ENCODE results near the gene KLRF2.

The KLRF2 gene

GRCh38 chr12:9858135-9858534 is 23.2 kb upstream of the KLRF2 start:
- Histone ChIP-seq H2BK120ac (ENCODE audit: insufficient read depth, low read length, poor library complexity) (no peak overlapping the region), H2AFZ (ENCODE audit: insufficient read depth, low read length, poor library complexity) (no peak overlapping the region), H3K14ac (ENCODE audit: low read length) (no peak overlapping the region), H3K4ac (ENCODE audit: low read depth, low read length) (no peak overlapping the region), H3K27ac (ENCODE audit: low read depth, low read length) (no peak overlapping the region), H4K12ac (ENCODE audit: low read depth, low read length) (no peak overlapping the region), H2BK12ac (ENCODE audit: low read length) (no peak overlapping the region), H3K9ac (ENCODE audit: low read length) (no peak overlapping the region), H3K27me3 (ENCODE audit: insufficient read depth, low read length) (no peaks in the 10 kb centered on the region), H3K4me2 (ENCODE audit: low read length) (no peak overlapping the region), H3K36me3 (ENCODE audit: control insufficient read depth in 1 of 2, insufficient read depth in 2 of 2, low read length in 2 of 2) (no peaks in the 10 kb centered on the region), H3K79me2 (ENCODE audit: control insufficient read depth, insufficient read depth, low read length, poor library complexity) (no peaks in the 10 kb centered on the region), H3K9me3 (ENCODE audit: insufficient read depth, low read depth, low read length) (no peaks in the 10 kb centered on the region), H3K18ac (ENCODE audit: low read length) (no peak overlapping the region), H3K4me3 (ENCODE audit: low read depth, low read length) (no peak overlapping the region), H4K8ac (ENCODE audit: low read depth, low read length) (no peak overlapping the region), H4K91ac (ENCODE audit: low read depth, low read length) (no peak overlapping the region), H3K4me1 (ENCODE audit: control insufficient read depth in 1 of 2, insufficient read depth in 2 of 2, low read length in 2 of 2) (no peaks in the 10 kb centered on the region), H2BK5ac (ENCODE audit: low read depth, low read length, poor library complexity) (no peak overlapping the region), H3K23ac (ENCODE audit: low read length) (no peak overlapping the region), H2AK5ac (ENCODE audit: low read length) (no peak overlapping the region), H3K79me1 (ENCODE audit: low read length) (no peaks in the 10 kb centered on the region)
- DNase-seq, result no peak

- Histone ChIP-seq H3K27me3 (ENCODE audit: insufficient read depth, low read length) (no peaks in the 10 kb centered on the region), H3K9me3 (ENCODE audit: insufficient read depth, low read depth, low read length) (no peaks in the 10 kb centered on the region), H3K4ac (ENCODE audit: low read depth, low read length) (no peak overlapping the region), H4K8ac (ENCODE audit: low read depth, low read length) (no peak overlapping the region), H2AFZ (ENCODE audit: insufficient read depth, low read length, poor library complexity) (no peak overlapping the region), H3K14ac (ENCODE audit: low read length) (no peak overlapping the region), H3K9ac (ENCODE audit: low read length) (no peak overlapping the region), H3K4me1 (ENCODE audit: control insufficient read depth in 1 of 2, insufficient read depth in 2 of 2, low read length in 2 of 2) (no peaks in the 10 kb centered on the region), H4K91ac (ENCODE audit: low read depth, low read length) (no peak overlapping the region), H3K4me2 (ENCODE audit: low read length) (no peak overlapping the region), H3K79me1 (ENCODE audit: low read length) (no peaks in the 10 kb centered on the region), H3K4me3 (ENCODE audit: low read depth, low read length) (no peak overlapping the region), H2BK12ac (ENCODE audit: low read length) (no peak overlapping the region), H2BK120ac (ENCODE audit: insufficient read depth, low read length, poor library complexity) (no peak overlapping the region), H3K23ac (ENCODE audit: low read length) (no peak overlapping the region), H3K18ac (ENCODE audit: low read length) (no peak overlapping the region), H4K12ac (ENCODE audit: low read depth, low read length) (no peak overlapping the region), H2AK5ac (ENCODE audit: low read length) (no peak overlapping the region), H3K27ac (ENCODE audit: low read depth, low read length) (no peak overlapping the region), H3K36me3 (ENCODE audit: control insufficient read depth in 1 of 2, insufficient read depth in 2 of 2, low read length in 2 of 2) (no peaks in the 10 kb centered on the region), H2BK5ac (ENCODE audit: low read depth, low read length, poor library complexity) (no peak overlapping the region), H3K79me2 (ENCODE audit: control insufficient read depth, insufficient read depth, low read length, poor library complexity) (no peaks in the 10 kb centered on the region)
- WGBS (ENCODE audit: extremely low coverage, insufficient coverage, insufficient read length), result no CpG with 5 or more reads among the region's 4 CpGs
- no peak for DNase-seq
Measured at GRCh38 chr12:9864913-9865675, 16.2 kb upstream of the KLRF2 start.

GRCh38 chr12:9866860-9867269 is 14.4 kb upstream of the KLRF2 start:
- Histone ChIP-seq H2AK5ac (ENCODE audit: low read length) (no peak overlapping the region), H3K36me3 (ENCODE audit: control insufficient read depth in 1 of 2, insufficient read depth in 2 of 2, low read length in 2 of 2) (no peaks in the 10 kb centered on the region), H3K14ac (ENCODE audit: low read length) (no peak overlapping the region), H2BK12ac (ENCODE audit: low read length) (no peak overlapping the region), H3K4me1 (ENCODE audit: control insufficient read depth in 1 of 2, insufficient read depth in 2 of 2, low read length in 2 of 2) (no peaks in the 10 kb centered on the region), H3K27ac (ENCODE audit: low read depth, low read length) (no peak overlapping the region), H2BK120ac (ENCODE audit: insufficient read depth, low read length, poor library complexity) (no peak overlapping the region), H3K27me3 (ENCODE audit: insufficient read depth, low read length) (no peaks in the 10 kb centered on the region), H3K4ac (ENCODE audit: low read depth, low read length) (no peak overlapping the region), H2BK5ac (ENCODE audit: low read depth, low read length, poor library complexity) (no peak overlapping the region), H2AFZ (ENCODE audit: insufficient read depth, low read length, poor library complexity) (no peak overlapping the region), H3K4me3 (ENCODE audit: low read depth, low read length) (no peak overlapping the region), H4K8ac (ENCODE audit: low read depth, low read length) (no peak overlapping the region), H3K79me1 (ENCODE audit: low read length) (no peaks in the 10 kb centered on the region), H3K79me2 (ENCODE audit: control insufficient read depth, insufficient read depth, low read length, poor library complexity) (no peaks in the 10 kb centered on the region), H4K91ac (ENCODE audit: low read depth, low read length) (no peak overlapping the region), H3K9me3 (ENCODE audit: insufficient read depth, low read depth, low read length) (no peaks in the 10 kb centered on the region), H3K23ac (ENCODE audit: low read length) (no peak overlapping the region), H4K12ac (ENCODE audit: low read depth, low read length) (no peak overlapping the region), H3K9ac (ENCODE audit: low read length) (no peak overlapping the region), H3K4me2 (ENCODE audit: low read length) (no peak overlapping the region), H3K18ac (ENCODE audit: low read length) (no peak overlapping the region)
- no peak for DNase-seq
- no CpG with 5 or more reads among the region's 4 CpGs for WGBS (ENCODE audit: extremely low coverage, insufficient coverage, insufficient read length)

- H3K4me3 ChIP-seq (ENCODE audit: low read depth, low read length), result no peak overlapping the region
- H2AFZ ChIP-seq (ENCODE audit: insufficient read depth, low read length, poor library complexity), result no peak overlapping the region
- H3K79me1 ChIP-seq (ENCODE audit: low read length), result no peaks in the 10 kb centered on the region
- WGBS (ENCODE audit: extremely low coverage, insufficient coverage, insufficient read length), result no CpG with 5 or more reads among the region's 4 CpGs
- no peak overlapping the region for H3K23ac ChIP-seq (ENCODE audit: low read length)
- H3K36me3 ChIP-seq (ENCODE audit: control insufficient read depth in 1 of 2, insufficient read depth in 2 of 2, low read length in 2 of 2), result no peaks in the 10 kb centered on the region
- no peaks in the 10 kb centered on the region for H3K27me3 ChIP-seq (ENCODE audit: insufficient read depth, low read length)
- H4K8ac ChIP-seq (ENCODE audit: low read depth, low read length), result no peak overlapping the region
- H3K18ac ChIP-seq (ENCODE audit: low read length), result no peak overlapping the region
- no peak overlapping the region for H3K27ac ChIP-seq (ENCODE audit: low read depth, low read length)
- no peaks in the 10 kb centered on the region for H3K9me3 ChIP-seq (ENCODE audit: insufficient read depth, low read depth, low read length)
- H3K9ac ChIP-seq (ENCODE audit: low read length), result no peak overlapping the region
- no peak overlapping the region for H2AK5ac ChIP-seq (ENCODE audit: low read length)
- H4K91ac ChIP-seq (ENCODE audit: low read depth, low read length), result no peak overlapping the region
- no peak overlapping the region for H4K12ac ChIP-seq (ENCODE audit: low read depth, low read length)
- no peak overlapping the region for H2BK5ac ChIP-seq (ENCODE audit: low read depth, low read length, poor library complexity)
- H2BK120ac ChIP-seq (ENCODE audit: insufficient read depth, low read length, poor library complexity), result no peak overlapping the region
- no peak overlapping the region for H2BK12ac ChIP-seq (ENCODE audit: low read length)
- no peak overlapping the region for H3K4ac ChIP-seq (ENCODE audit: low read depth, low read length)
- H3K79me2 ChIP-seq (ENCODE audit: control insufficient read depth, insufficient read depth, low read length, poor library complexity), result no peaks in the 10 kb centered on the region
- DNase-seq, result no peak
- H3K4me2 ChIP-seq (ENCODE audit: low read length), result no peak overlapping the region
- no peaks in the 10 kb centered on the region for H3K4me1 ChIP-seq (ENCODE audit: control insufficient read depth in 1 of 2, insufficient read depth in 2 of 2, low read length in 2 of 2)
- no peak overlapping the region for H3K14ac ChIP-seq (ENCODE audit: low read length)
Measured at GRCh38 chr12:9867531-9867930, 13.8 kb upstream of the KLRF2 start.

Data from trophoblast cell (in vitro differentiated cells and primary cell).